GM23338 (cell line): ENCODE data around the gene LCP2.

Source experiments
- CREB1 ChIP-seq: fragments of 250-450 bp; sonication (Bioruptor Pico); IDR thresholded peaks from 2 replicates; pipeline ENCODE4 v1.5.0; 2020; ENCODE audit warnings: low read depth, mild to moderate bottlenecking, moderate library complexity
- ETS1 ChIP-seq: IDR thresholded peaks from 2 replicates; pipeline ENCODE4 v1.6.1; 2016; ENCODE audit warnings: antibody characterized with exemption
- EZH2 ChIP-seq: fragments of 200-600 bp; sonication (generic); IDR thresholded peaks from one replicate; pipeline ENCODE4 v1.8.0; 2017; ENCODE audit warnings: antibody characterized with exemption, mild to moderate bottlenecking, low read depth; ENCODE audit not compliant: unreplicated experiment
- EZH2phosphoT487 ChIP-seq: fragments of 200-600 bp; sonication (generic); IDR thresholded peaks from one replicate; pipeline ENCODE4 v1.8.1; 2018; ENCODE audit warnings: antibody characterized with exemption; ENCODE audit not compliant: unreplicated experiment
- NANOG ChIP-seq: IDR thresholded peaks from 2 replicates; pipeline ENCODE4 v1.6.1; 2016; ENCODE audit warnings: antibody characterized with exemption, borderline replicate concordance
- POLR2AphosphoS5 ChIP-seq: IDR thresholded peaks from 2 replicates; pipeline ENCODE4 v1.6.1; 2016; ENCODE audit warnings: antibody characterized with exemption, low read depth
- ZNF114 ChIP-seq: fragments of 250-450 bp; sonication (Bioruptor Pico); IDR thresholded peaks from 2 replicates; pipeline ENCODE4 v1.5.0; 2020; ENCODE audit warnings: mild to moderate bottlenecking, moderate library complexity
- ZNF331 ChIP-seq: fragments of 250-450 bp; sonication (Bioruptor Pico); IDR thresholded peaks from 2 replicates; pipeline ENCODE4 v1.5.0; 2020; ENCODE audit warnings: low read depth, mild to moderate bottlenecking, moderate library complexity
- TF ChIP-seq, protein P1 (sequence below), 2 experiments: fragments of 200-600 bp in 1 of 2; sonication (generic) in 1 of 2; conservative IDR thresholded peaks; 2 replicates each; pipeline versions ENCODE4 v1.5.1 to v1.6.1; 2016 to 2017; ENCODE audit warnings: antibody characterized with exemption in 2 of 2, low read depth in 2 of 2, mild to moderate bottlenecking in 2 of 2, moderate library complexity in 1 of 2
- TF ChIP-seq, protein P2 (sequence below): fragments of 250-450 bp; sonication (Bioruptor Pico); IDR thresholded peaks from 2 replicates; pipeline ENCODE4 v1.5.0; 2020; ENCODE audit warnings: mild to moderate bottlenecking, moderate library complexity
- TF ChIP-seq, protein P3 (sequence below): IDR thresholded peaks from one replicate; pipeline ENCODE4 v1.6.1; 2018; ENCODE audit warnings: antibody characterized with exemption; ENCODE audit not compliant: unreplicated experiment

GRCh38 chr5:170329524-170329923, 31.9 kb upstream of the LCP2 start:
- TF ChIP-seq POLR2AphosphoS5, result no peak
- no peak for TF ChIP-seq CREB1 (CRISPR knock-in tag)
- TF ChIP-seq, protein P1, sequence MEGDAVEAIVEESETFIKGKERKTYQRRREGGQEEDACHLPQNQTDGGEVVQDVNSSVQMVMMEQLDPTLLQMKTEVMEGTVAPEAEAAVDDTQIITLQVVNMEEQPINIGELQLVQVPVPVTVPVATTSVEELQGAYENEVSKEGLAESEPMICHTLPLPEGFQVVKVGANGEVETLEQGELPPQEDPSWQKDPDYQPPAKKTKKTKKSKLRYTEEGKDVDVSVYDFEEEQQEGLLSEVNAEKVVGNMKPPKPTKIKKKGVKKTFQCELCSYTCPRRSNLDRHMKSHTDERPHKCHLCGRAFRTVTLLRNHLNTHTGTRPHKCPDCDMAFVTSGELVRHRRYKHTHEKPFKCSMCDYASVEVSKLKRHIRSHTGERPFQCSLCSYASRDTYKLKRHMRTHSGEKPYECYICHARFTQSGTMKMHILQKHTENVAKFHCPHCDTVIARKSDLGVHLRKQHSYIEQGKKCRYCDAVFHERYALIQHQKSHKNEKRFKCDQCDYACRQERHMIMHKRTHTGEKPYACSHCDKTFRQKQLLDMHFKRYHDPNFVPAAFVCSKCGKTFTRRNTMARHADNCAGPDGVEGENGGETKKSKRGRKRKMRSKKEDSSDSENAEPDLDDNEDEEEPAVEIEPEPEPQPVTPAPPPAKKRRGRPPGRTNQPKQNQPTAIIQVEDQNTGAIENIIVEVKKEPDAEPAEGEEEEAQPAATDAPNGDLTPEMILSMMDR (conservative IDR thresholded peaks at IDR 0.05; ENCODE audit: low read depth in 2 of 2), result no peak
- TF ChIP-seq EZH2phosphoT487, result no peak
- no peak for TF ChIP-seq ZNF114 (CRISPR knock-in tag)
- TF ChIP-seq ZNF331, result no peak
- TF ChIP-seq EZH2, result no peak
- TF ChIP-seq, protein P2, sequence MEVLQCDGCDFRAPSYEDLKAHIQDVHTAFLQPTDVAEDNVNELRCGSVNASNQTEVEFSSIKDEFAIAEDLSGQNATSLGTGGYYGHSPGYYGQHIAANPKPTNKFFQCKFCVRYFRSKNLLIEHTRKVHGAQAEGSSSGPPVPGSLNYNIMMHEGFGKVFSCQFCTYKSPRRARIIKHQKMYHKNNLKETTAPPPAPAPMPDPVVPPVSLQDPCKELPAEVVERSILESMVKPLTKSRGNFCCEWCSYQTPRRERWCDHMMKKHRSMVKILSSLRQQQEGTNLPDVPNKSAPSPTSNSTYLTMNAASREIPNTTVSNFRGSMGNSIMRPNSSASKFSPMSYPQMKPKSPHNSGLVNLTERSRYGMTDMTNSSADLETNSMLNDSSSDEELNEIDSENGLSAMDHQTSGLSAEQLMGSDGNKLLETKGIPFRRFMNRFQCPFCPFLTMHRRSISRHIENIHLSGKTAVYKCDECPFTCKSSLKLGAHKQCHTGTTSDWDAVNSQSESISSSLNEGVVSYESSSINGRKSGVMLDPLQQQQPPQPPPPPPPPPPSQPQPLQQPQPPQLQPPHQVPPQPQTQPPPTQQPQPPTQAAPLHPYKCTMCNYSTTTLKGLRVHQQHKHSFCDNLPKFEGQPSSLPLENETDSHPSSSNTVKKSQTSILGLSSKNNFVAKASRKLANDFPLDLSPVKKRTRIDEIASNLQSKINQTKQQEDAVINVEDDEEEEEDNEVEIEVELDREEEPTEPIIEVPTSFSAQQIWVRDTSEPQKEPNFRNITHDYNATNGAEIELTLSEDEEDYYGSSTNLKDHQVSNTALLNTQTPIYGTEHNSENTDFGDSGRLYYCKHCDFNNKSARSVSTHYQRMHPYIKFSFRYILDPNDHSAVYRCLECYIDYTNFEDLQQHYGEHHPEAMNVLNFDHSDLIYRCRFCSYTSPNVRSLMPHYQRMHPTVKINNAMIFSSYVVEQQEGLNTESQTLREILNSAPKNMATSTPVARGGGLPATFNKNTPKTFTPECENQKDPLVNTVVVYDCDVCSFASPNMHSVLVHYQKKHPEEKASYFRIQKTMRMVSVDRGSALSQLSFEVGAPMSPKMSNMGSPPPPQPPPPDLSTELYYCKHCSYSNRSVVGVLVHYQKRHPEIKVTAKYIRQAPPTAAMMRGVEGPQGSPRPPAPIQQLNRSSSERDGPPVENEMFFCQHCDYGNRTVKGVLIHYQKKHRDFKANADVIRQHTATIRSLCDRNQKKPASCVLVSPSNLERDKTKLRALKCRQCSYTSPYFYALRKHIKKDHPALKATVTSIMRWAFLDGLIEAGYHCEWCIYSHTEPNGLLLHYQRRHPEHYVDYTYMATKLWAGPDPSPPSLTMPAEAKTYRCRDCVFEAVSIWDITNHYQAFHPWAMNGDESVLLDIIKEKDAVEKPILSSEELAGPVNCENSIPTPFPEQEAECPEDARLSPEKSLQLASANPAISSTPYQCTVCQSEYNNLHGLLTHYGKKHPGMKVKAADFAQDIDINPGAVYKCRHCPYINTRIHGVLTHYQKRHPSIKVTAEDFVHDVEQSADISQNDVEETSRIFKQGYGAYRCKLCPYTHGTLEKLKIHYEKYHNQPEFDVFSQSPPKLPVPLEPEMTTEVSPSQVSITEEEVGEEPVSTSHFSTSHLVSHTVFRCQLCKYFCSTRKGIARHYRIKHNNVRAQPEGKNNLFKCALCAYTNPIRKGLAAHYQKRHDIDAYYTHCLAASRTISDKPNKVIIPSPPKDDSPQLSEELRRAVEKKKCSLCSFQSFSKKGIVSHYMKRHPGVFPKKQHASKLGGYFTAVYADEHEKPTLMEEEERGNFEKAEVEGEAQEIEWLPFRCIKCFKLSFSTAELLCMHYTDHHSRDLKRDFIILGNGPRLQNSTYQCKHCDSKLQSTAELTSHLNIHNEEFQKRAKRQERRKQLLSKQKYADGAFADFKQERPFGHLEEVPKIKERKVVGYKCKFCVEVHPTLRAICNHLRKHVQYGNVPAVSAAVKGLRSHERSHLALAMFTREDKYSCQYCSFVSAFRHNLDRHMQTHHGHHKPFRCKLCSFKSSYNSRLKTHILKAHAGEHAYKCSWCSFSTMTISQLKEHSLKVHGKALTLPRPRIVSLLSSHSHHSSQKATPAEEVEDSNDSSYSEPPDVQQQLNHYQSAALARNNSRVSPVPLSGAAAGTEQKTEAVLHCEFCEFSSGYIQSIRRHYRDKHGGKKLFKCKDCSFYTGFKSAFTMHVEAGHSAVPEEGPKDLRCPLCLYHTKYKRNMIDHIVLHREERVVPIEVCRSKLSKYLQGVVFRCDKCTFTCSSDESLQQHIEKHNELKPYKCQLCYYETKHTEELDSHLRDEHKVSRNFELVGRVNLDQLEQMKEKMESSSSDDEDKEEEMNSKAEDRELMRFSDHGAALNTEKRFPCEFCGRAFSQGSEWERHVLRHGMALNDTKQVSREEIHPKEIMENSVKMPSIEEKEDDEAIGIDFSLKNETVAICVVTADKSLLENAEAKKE, result no peak
- TF ChIP-seq, protein P3, sequence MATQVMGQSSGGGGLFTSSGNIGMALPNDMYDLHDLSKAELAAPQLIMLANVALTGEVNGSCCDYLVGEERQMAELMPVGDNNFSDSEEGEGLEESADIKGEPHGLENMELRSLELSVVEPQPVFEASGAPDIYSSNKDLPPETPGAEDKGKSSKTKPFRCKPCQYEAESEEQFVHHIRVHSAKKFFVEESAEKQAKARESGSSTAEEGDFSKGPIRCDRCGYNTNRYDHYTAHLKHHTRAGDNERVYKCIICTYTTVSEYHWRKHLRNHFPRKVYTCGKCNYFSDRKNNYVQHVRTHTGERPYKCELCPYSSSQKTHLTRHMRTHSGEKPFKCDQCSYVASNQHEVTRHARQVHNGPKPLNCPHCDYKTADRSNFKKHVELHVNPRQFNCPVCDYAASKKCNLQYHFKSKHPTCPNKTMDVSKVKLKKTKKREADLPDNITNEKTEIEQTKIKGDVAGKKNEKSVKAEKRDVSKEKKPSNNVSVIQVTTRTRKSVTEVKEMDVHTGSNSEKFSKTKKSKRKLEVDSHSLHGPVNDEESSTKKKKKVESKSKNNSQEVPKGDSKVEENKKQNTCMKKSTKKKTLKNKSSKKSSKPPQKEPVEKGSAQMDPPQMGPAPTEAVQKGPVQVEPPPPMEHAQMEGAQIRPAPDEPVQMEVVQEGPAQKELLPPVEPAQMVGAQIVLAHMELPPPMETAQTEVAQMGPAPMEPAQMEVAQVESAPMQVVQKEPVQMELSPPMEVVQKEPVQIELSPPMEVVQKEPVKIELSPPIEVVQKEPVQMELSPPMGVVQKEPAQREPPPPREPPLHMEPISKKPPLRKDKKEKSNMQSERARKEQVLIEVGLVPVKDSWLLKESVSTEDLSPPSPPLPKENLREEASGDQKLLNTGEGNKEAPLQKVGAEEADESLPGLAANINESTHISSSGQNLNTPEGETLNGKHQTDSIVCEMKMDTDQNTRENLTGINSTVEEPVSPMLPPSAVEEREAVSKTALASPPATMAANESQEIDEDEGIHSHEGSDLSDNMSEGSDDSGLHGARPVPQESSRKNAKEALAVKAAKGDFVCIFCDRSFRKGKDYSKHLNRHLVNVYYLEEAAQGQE, result no peak
- no peak for TF ChIP-seq NANOG
- no peak for TF ChIP-seq ETS1
